HepG2 (cell line): ENCODE results near the gene ATG9A. TPM values are rescaled to one million over a fixed set of nuclear protein-coding genes. Genes with fewer than 3 reads are reported as not detected.

Experiments used
- ATM ChIP-seq: fragments of 450-650 bp; IDR thresholded peaks from 2 replicates; pipeline ENCODE4 v1.7.1; 2017; ENCODE audit warnings: mild to moderate bottlenecking, borderline replicate concordance
- DRAP1 ChIP-seq: IDR thresholded peaks from 2 replicates; pipeline ENCODE4 v1.6.1; 2016; ENCODE audit warnings: missing genetic modification reagents, missing compliant biosample characterization
- EED ChIP-seq: sonication (generic); formaldehyde crosslinking; IDR thresholded peaks from 2 replicates; pipeline ENCODE4 v1.5.0; 2020; ENCODE audit warnings: mild to moderate bottlenecking, missing genetic modification reagents
- FUBP1 ChIP-seq: sonication (generic); formaldehyde crosslinking; IDR thresholded peaks from 2 replicates; pipeline ENCODE4 v1.5.1; 2020; ENCODE audit warnings: missing genetic modification reagents, mild to moderate bottlenecking, borderline replicate concordance
- KMT2A ChIP-seq: sonication (generic); formaldehyde crosslinking; IDR thresholded peaks from 2 replicates; pipeline ENCODE4 v1.4.0; 2020; ENCODE audit warnings: missing genetic modification reagents
- NFATC3 ChIP-seq: sonication (generic); formaldehyde crosslinking; IDR thresholded peaks from 2 replicates; pipeline ENCODE4 v1.5.1; 2020; ENCODE audit warnings: mild to moderate bottlenecking, missing genetic modification reagents
- NR2F2 ChIP-seq: IDR thresholded peaks from 2 replicates; pipeline ENCODE4 v1.6.1; 2012; ENCODE audit warnings: low read depth, inconsistent platforms, borderline replicate concordance
- ONECUT2 ChIP-seq: sonication (generic); formaldehyde crosslinking; IDR thresholded peaks from 2 replicates; pipeline ENCODE4 v1.4.0; 2020; ENCODE audit warnings: missing genetic modification reagents
- SMAD3 ChIP-seq: sonication (generic); formaldehyde crosslinking; IDR thresholded peaks from 2 replicates; pipeline ENCODE4 v1.4.0; 2020; ENCODE audit warnings: missing genetic modification reagents
- ZBTB26 ChIP-seq: IDR thresholded peaks from 2 replicates; pipeline ENCODE4 v1.6.1; 2016; ENCODE audit warnings: missing compliant biosample characterization, missing genetic modification reagents, borderline replicate concordance
- ZBTB38 ChIP-seq: sonication (generic); formaldehyde crosslinking; IDR thresholded peaks from 2 replicates; pipeline ENCODE4 v1.5.1; 2020; ENCODE audit warnings: mild to moderate bottlenecking, missing genetic modification reagents
- ZMYM4 ChIP-seq: sonication (generic); formaldehyde crosslinking; IDR thresholded peaks from 2 replicates; pipeline ENCODE4 v1.8.1; 2023; ENCODE audit warnings: mild to moderate bottlenecking, missing genetic modification reagents
- ZNF331 ChIP-seq: sonication (generic); formaldehyde crosslinking; IDR thresholded peaks from 2 replicates; pipeline ENCODE4 v1.4.0; 2020; ENCODE audit warnings: missing genetic modification reagents
- ZNF343 ChIP-seq: sonication (generic); formaldehyde crosslinking; IDR thresholded peaks from 2 replicates; pipeline ENCODE4 v1.4.0; 2020; ENCODE audit warnings: mild to moderate bottlenecking, missing genetic modification reagents
- ZNF563 ChIP-seq: sonication (generic); formaldehyde crosslinking; IDR thresholded peaks from 2 replicates; pipeline ENCODE4 v1.8.0; 2022; ENCODE audit warnings: mild to moderate bottlenecking, moderate library complexity, missing genetic modification reagents
- ZNF564 ChIP-seq: sonication (generic); formaldehyde crosslinking; IDR thresholded peaks from 2 replicates; pipeline ENCODE4 v1.8.1; 2023; ENCODE audit warnings: mild to moderate bottlenecking, missing genetic modification reagents
- polyA plus RNA-seq, 8 experiments: library from polyadenylated mRNA; depleted of rRNA in 3 of 8; stranded (reverse) in 7 of 8; unstranded in 1 of 8; fragments of >200 nt; fragmentation: Illumina TruSeq in 4 of 8; extraction: Trizol in 4 of 8; gene quantifications; 2 replicates each; pipeline versions ENCODE4 v1.2.1 to v1.2.3, GENCODE V29; 2011 to 2016; ENCODE audit warnings: low read depth in 4 of 8, missing spikeins in 1 of 8, mixed read lengths in 1 of 8; ENCODE audit not compliant: insufficient read depth in 1 of 8
- total RNA-seq, 5 experiments: library from RNA; depleted of rRNA; stranded (reverse); fragments of >200 nt; fragmentation: Illumina TruSeq; extraction: Trizol; gene quantifications; 2 replicates each; pipeline ENCODE4 v1.2.3, GENCODE V29; 2016; ENCODE audit warnings: low read depth in 1 of 5
- TF ChIP-seq, protein P1 (sequence below): sonication (generic); formaldehyde crosslinking; IDR thresholded peaks from 2 replicates; pipeline ENCODE4 v1.4.0; 2020; ENCODE audit warnings: mild to moderate bottlenecking, missing genetic modification reagents
- TF ChIP-seq, protein P2 (sequence below), 2 experiments: sonication (generic) in 1 of 2; formaldehyde crosslinking in 1 of 2; IDR thresholded peaks; 2 replicates each; pipeline versions ENCODE4 v1.6.1 to v1.9.0; 2014 to 2022; ENCODE audit warnings: antibody characterized with exemption in 1 of 2, borderline replicate concordance in 1 of 2, inconsistent platforms in 1 of 2, low read depth in 1 of 2, missing genetic modification reagents in 1 of 2

ATG9A gene
- total and polyA plus RNA-seq, 2 of the 13 experiments (the other 11 are each of a cell fraction or from before 2014, with no cell fraction given) = 35.0 to 131 TPM

- no peak; the same call in 1 of the 2 replicates for TF ChIP-seq ZBTB26 (CRISPR knock-in tag)
- TF ChIP-seq, protein P1, sequence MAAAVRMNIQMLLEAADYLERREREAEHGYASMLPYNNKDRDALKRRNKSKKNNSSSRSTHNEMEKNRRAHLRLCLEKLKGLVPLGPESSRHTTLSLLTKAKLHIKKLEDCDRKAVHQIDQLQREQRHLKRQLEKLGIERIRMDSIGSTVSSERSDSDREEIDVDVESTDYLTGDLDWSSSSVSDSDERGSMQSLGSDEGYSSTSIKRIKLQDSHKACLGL (CRISPR knock-in tag) = peak; percentile 10; the same call in 1 of the 2 replicates
- peak; percentile 84 for TF ChIP-seq ZNF331 (CRISPR knock-in tag)
- TF ChIP-seq, protein P2, sequence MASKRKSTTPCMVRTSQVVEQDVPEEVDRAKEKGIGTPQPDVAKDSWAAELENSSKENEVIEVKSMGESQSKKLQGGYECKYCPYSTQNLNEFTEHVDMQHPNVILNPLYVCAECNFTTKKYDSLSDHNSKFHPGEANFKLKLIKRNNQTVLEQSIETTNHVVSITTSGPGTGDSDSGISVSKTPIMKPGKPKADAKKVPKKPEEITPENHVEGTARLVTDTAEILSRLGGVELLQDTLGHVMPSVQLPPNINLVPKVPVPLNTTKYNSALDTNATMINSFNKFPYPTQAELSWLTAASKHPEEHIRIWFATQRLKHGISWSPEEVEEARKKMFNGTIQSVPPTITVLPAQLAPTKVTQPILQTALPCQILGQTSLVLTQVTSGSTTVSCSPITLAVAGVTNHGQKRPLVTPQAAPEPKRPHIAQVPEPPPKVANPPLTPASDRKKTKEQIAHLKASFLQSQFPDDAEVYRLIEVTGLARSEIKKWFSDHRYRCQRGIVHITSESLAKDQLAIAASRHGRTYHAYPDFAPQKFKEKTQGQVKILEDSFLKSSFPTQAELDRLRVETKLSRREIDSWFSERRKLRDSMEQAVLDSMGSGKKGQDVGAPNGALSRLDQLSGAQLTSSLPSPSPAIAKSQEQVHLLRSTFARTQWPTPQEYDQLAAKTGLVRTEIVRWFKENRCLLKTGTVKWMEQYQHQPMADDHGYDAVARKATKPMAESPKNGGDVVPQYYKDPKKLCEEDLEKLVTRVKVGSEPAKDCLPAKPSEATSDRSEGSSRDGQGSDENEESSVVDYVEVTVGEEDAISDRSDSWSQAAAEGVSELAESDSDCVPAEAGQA (IDR thresholded peaks at IDR 0.05; ENCODE audit: low read depth) = no peak
- TF ChIP-seq, protein P2 (CRISPR knock-in tag; IDR thresholded peaks at IDR 0.05; ENCODE audit: borderline replicate concordance) = no peak
- 0 out of 2 replicates have a peak, but pooled peaks have one; percentile 22 for TF ChIP-seq ONECUT2 (CRISPR knock-in tag)
- TF ChIP-seq DRAP1 (CRISPR knock-in tag) = no peak; the same call in 1 of the 2 replicates
- TF ChIP-seq ZNF564 (CRISPR knock-in tag) = no peak
- TF ChIP-seq NFATC3 = no peak
- TF ChIP-seq FUBP1 (CRISPR knock-in tag) = no peak
- no peak for TF ChIP-seq EED (CRISPR knock-in tag)
- no peak for TF ChIP-seq ZNF563 (CRISPR knock-in tag)
- TF ChIP-seq ZBTB38 (CRISPR knock-in tag) = peak; percentile 60
- no peak for TF ChIP-seq ZNF343 (CRISPR knock-in tag)
- TF ChIP-seq ATM = no peak
- peak; percentile 81; the same call in 1 of the 2 replicates for TF ChIP-seq SMAD3 (CRISPR knock-in tag)
- TF ChIP-seq KMT2A = no peak
- peak; percentile 16 for TF ChIP-seq NR2F2
- TF ChIP-seq ZMYM4 (CRISPR knock-in tag) = peak; percentile 73
These were observed 21.3 kb downstream of the ATG9A start (continued) for GRCh38 chr2:219207884-219208740.
